HG02884 (cell line): ENCODE measurements around the gene LDLRAD4.
"Not testable (repeated sequence)": the region's sequence is repeated elsewhere in the genome, so short reads cannot be mapped to it uniquely, and the experiment has no call there.

ENCODE experiments used
- ATAC-seq: cut with Tn5 transposase; IDR thresholded peaks from one replicate; pipeline ENCODE4 v1.9.1; 2021; ENCODE audit warnings: mild to moderate bottlenecking, moderate library complexity; ENCODE audit not compliant: unreplicated experiment

LDLRAD4 gene

DNA sequence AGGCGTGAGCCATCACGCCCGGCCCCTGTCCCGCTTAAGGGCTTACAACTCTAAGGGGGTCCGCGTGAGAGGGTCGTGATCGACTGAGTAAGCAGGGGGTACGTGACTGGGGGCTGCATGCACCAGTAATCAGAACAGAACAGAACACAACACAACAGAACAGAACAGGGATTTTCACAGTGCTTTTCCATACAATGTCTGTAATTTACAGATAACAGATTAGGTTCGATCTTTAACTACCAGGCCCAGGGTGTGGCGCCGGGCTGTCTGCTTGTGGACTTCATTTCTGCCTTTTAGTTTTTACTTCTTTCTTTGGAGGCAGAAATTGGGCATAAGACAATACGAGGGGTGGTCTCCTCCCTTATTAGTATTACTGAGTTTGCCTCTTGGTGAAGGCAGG is 458.8 kb downstream of the LDLRAD4 start:
- ATAC-seq, result not testable (repeated sequence)

DNA sequence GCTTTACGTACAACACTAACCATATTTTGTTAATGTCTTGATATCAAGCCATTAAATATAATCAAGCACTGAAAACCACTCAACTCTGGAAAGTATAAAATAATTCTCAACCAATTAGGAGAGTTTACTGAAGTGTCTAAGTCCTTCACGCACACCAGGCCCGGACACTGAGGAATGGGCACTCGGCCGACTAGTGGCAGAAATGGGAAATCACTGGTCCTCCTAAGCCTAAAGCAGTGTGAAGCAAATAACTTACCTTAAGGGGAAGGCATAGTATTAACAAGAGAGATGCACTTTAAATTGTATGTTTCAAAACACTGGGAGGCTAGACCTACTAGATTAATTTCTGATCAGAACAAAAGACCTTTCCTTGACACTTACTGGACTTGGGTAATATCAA is 462.1 kb downstream of the LDLRAD4 start:
- ATAC-seq, result no peak

DNA sequence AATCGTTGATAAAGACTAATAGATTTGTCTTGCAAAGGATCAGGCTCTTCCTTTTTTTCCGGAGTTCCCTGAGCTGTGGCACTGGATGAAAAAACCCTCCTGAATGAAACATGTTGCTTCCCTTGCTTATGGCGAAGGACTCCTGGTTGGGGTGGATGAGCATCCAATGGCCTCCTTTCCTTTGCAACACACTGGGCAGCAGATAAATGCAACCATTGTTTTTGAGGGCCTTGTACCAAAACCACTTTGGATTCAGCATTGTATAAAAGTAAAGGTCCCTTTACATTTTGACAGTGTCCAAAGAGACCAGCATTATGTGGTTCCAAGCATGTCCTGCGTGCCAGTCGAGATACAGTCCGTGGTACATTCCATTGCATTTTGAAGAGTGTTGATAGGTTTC is 463.1 kb downstream of the LDLRAD4 start:
- ATAC-seq, result no peak

DNA sequence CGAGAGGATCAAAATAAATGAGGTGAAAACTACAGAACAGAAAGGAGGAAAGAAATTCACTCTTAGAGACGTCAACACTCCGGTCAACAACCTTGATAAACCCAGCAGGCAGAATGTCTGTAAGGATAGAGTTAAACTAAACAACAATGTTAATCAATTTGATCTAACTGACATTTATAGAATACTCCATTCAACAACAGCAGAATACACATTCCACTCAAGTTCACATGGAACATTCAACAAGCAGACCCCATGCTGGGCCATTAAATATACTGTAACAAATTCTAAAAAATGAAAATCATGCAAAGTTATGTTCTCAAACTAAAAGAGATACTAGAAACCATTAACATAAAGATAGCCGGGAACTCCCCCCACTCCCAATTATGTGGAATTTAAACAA is 466.0 kb downstream of the LDLRAD4 start:
- ATAC-seq, result no peak

DNA sequence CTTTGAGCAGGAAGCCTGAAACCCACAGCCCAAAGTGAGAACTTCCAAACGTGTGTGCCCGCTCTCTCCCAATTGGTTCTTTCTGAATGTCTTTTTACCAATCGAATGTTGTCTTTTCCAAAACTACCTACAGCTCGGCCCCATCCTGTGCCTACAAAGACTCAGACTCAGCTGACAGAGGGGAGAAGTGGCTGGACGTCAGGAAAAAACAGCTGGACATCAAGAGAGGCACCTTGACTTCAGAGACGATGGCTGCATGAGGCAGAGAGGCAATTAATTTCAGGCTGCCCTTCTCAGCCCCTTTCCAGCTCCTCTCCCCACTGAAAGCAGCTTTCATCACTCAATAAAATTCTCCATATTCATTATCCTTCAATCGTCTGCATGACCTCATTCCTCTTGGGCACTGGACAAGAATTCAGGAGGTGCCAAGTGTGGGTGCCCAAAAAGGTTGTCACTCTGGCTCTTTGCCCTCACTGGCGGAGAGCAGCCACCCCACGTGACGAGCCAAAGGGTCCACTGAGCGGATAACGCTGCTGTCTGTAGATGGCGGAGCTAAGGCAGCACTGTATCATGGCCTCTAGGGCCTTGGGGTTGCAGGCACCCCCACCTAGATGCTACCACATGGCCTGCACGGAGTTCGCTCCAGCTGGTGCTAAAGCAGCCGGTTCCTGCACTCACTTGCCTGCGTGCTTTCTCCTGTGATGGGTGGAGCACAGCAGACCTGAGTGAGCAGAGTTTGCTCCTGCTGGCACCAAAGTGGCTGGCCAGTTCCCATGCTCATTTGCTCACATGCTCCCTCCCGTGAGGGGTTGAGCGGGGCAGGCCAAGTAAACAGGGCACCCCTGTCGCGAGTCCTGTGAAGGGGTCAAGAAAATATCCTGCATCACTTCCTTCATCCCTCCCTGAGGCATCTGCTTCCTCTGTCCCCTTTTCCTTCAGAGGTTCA is 469.9 kb downstream of the LDLRAD4 start:
- ATAC-seq, result no peak

DNA sequence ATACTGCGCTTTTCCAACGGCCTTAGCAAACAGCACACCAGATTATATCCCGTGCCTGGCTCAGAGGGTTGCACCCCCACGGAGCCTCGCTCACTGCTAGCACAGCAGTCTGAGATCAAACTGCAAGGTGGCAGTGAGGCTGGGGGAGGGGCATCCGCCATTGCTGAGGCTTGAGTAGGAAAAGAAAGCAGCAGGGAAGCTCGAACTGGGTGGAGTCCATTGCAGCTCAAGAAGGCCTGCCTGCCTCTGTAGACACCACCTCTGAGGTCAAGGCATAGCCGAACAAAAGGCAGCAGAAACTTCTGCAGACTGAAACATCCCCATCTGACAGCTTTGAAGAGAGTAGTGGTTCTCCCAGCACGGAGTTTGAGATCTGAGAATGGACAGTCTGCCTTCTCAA is 471.5 kb downstream of the LDLRAD4 start:
- ATAC-seq, result not testable (repeated sequence)

DNA sequence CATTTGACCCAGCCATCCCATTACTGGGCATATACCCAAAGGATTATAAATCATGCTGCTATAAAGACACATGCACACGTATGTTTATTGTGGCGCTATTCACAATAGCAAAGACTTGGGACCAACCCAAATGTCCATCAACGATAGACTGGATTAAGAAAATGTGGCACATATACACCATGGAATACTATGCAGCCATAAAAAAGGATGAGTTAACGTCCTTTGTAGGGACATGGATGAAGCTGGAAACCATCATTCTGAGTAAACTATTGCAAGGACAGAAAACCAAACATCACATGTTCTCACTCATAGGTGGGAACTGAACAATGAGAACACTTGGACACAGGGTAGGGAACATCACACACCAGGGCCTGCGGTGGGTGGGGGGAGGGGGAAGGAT is 476.8 kb downstream of the LDLRAD4 start:
- not testable (repeated sequence) for ATAC-seq

DNA sequence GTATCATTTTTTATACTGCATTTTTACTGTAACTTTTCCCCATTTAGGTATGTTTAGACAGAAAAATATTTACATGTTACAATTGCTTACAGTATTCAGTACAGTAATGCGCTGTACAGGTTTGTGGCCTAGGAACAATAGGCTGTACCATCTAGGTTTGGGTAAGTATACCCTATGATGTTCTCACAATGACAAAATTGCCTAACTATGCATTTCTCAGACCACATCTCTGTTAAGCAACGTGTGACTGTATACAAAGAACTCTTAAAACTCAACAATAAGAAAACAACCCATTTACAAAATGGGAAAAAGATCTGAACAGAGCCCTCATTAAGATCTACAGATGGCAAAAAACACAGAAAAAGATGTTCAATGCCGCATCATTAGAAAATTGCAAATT is 478.4 kb downstream of the LDLRAD4 start:
- no peak for ATAC-seq

DNA sequence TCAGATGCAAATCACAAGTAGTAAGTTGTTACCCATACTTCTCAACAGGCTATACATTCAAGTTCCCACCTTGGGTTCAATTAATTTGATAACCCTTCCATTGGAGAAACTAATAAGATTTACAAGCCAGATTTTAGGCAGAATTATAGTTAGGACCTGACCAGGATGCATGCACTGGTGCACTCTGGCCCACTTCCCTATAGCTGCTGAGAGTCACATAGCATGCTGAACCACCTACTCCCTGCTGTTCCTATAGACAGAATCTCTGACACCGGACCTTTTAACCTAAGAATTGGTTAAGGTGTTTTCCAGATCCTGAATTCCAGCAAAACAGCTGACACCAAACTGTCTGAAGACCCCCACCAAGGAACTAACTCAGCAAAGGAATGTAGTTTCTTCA is 481.6 kb downstream of the LDLRAD4 start:
- ATAC-seq, result no peak
